K562 (cell line): Measurements from ENCODE around the gene COL8A2.

Experiments used
- JUND ChIP-seq, 2 experiments: IDR thresholded peaks; 2 replicates in 1 of 2; 3 replicates in 1 of 2; pipeline ENCODE4 v1.6.1; 2011; ENCODE audit warnings: borderline replicate concordance in 2 of 2, low read depth in 2 of 2, low read length in 2 of 2, improper control_type of control experiment in 1 of 2, missing biosample characterization in 1 of 2, missing genetic modification characterization in 1 of 2, missing genetic modification reagents in 1 of 2
- UBTF ChIP-seq, 2 experiments: IDR thresholded peaks; 2 replicates each; pipeline ENCODE4 v1.6.1; 2012; ENCODE audit warnings: improper control_type of control experiment in 2 of 2, low read depth in 2 of 2, low read length in 2 of 2, borderline replicate concordance in 1 of 2

- TF ChIP-seq JUND (IDR thresholded peaks at IDR 0.05; ENCODE audit: borderline replicate concordance, low read depth, low read length), result no peak
- TF ChIP-seq JUND (tag; IDR thresholded peaks at IDR 0.05; ENCODE audit: borderline replicate concordance, low read depth, low read length), result no peak
- no peak for TF ChIP-seq UBTF (IDR thresholded peaks at IDR 0.05; ENCODE audit: borderline replicate concordance in 1 of 2, low read depth in 2 of 2, low read length in 2 of 2)
These were observed 35.4 kb upstream of the COL8A2 start for GRCh38 chr1:36160388-36160948.
